ENCODE measurements around the gene DNAJC21. TPM values are rescaled to one million over a fixed set of nuclear protein-coding genes. Genes with fewer than 3 reads are reported as not detected.

DNAJC21 gene
- total and polyA plus RNA-seq, 9 of the 15 experiments (the other 6 are each of a cell fraction or from before 2014, with no cell fraction given): 26.6 to 105 (median 70.7) TPM

DNA sequence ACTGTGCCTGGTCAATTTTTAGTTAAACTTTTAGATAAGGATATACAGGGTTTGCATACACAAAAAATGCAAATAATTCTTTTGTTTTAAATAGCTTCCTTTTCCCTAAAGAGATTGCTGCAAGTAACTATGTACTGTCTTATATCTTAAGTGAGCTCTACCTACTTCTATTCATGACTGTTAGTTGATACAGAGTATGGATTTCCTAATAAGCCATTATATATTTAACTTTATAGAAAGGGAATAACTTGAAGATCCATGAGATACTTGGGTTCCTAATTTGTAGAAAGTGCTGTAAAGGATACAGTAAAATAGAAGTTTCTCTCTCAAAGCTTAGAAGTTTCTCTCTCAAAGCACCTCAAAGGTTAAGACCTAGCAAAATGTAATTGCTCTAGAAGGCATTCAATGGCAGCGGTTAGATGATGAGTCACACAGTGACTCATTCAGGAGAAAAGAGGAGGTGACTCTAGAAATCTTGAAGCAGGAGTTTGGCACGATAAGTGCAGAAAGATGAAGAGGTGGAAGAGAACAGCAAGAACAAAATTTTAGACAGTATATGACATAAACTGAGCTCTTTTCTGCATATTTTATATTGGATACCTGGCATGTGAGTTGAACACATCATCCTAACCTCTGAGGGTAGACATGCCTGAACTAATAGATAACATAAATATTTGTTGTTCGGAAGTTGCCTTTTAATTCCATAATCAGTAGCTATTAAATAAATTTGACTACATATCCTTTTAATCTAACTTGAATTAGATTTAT, 5.5 kb upstream of the DNAJC21 start (continued):
- 0 out of 2 replicates have a peak, but pooled peaks have one; percentile 78 for TF ChIP-seq NBN (IDR thresholded peaks at IDR 0.05; ENCODE audit: low read depth)
- no peak for TF ChIP-seq KLF1 (tag; IDR thresholded peaks at IDR 0.05)
- TF ChIP-seq ZNF41 (CRISPR knock-in tag; conservative IDR thresholded peaks at IDR 0.05): no peak
- no peak for TF ChIP-seq GABPB2 (CRISPR knock-in tag; conservative IDR thresholded peaks at IDR 0.05)
- peak; percentile 73 for TF ChIP-seq NEUROD1 (IDR thresholded peaks at IDR 0.05; ENCODE audit: borderline replicate concordance, low read depth, low read length, partially characterized antibody)
- TF ChIP-seq, protein P1, sequence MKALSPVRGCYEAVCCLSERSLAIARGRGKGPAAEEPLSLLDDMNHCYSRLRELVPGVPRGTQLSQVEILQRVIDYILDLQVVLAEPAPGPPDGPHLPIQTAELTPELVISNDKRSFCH (CRISPR knock-in tag; IDR thresholded peaks at IDR 0.05): no peak
- TF ChIP-seq, protein P1 (tag; IDR thresholded peaks at IDR 0.05): no peak
- TF ChIP-seq TAF9B (IDR thresholded peaks at IDR 0.05; ENCODE audit: partially characterized antibody): peak; percentile 61
- no peak for TF ChIP-seq ZNF212 (CRISPR knock-in tag; IDR thresholded peaks at IDR 0.05)
- 0 out of 2 replicates have a peak, but pooled peaks have one; percentile 10 for TF ChIP-seq TEAD2 (tag; IDR thresholded peaks at IDR 0.05)
- peak; percentile 62 to 91; a peak in 2 of 4 replicates for TF ChIP-seq RCOR1 (IDR thresholded peaks at IDR 0.05; ENCODE audit: borderline replicate concordance in 1 of 2, low read depth in 2 of 2, low read length in 2 of 2)
- TF ChIP-seq, protein P2, sequence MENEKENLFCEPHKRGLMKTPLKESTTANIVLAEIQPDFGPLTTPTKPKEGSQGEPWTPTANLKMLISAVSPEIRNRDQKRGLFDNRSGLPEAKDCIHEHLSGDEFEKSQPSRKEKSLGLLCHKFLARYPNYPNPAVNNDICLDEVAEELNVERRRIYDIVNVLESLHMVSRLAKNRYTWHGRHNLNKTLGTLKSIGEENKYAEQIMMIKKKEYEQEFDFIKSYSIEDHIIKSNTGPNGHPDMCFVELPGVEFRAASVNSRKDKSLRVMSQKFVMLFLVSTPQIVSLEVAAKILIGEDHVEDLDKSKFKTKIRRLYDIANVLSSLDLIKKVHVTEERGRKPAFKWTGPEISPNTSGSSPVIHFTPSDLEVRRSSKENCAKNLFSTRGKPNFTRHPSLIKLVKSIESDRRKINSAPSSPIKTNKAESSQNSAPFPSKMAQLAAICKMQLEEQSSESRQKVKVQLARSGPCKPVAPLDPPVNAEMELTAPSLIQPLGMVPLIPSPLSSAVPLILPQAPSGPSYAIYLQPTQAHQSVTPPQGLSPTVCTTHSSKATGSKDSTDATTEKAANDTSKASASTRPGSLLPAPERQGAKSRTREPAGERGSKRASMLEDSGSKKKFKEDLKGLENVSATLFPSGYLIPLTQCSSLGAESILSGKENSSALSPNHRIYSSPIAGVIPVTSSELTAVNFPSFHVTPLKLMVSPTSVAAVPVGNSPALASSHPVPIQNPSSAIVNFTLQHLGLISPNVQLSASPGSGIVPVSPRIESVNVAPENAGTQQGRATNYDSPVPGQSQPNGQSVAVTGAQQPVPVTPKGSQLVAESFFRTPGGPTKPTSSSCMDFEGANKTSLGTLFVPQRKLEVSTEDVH (IDR thresholded peaks at IDR 0.05; ENCODE audit: low read depth, partially characterized antibody): peak; percentile 21
- TF ChIP-seq MBD2 (IDR thresholded peaks at IDR 0.05; ENCODE audit: borderline replicate concordance, low read depth): peak; percentile 60
- TF ChIP-seq, protein P3, sequence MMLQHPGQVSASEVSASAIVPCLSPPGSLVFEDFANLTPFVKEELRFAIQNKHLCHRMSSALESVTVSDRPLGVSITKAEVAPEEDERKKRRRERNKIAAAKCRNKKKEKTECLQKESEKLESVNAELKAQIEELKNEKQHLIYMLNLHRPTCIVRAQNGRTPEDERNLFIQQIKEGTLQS (IDR thresholded peaks at IDR 0.05): peak; percentile 100
- TF ChIP-seq, protein P3 (CRISPR knock-in tag; conservative IDR thresholded peaks at IDR 0.05): peak; percentile 98
- TF ChIP-seq DACH1 (IDR thresholded peaks at IDR 0.05; ENCODE audit: partially characterized antibody): no peak
- TF ChIP-seq C11orf30 (IDR thresholded peaks at IDR 0.05; ENCODE audit: low read depth): peak; percentile 86
- TF ChIP-seq ZBTB8A (IDR thresholded peaks at IDR 0.05; ENCODE audit: partially characterized antibody): peak; percentile 17
- no peak for TF ChIP-seq ZNF583 (CRISPR knock-in tag; IDR thresholded peaks at IDR 0.05)
- TF ChIP-seq, protein P4, sequence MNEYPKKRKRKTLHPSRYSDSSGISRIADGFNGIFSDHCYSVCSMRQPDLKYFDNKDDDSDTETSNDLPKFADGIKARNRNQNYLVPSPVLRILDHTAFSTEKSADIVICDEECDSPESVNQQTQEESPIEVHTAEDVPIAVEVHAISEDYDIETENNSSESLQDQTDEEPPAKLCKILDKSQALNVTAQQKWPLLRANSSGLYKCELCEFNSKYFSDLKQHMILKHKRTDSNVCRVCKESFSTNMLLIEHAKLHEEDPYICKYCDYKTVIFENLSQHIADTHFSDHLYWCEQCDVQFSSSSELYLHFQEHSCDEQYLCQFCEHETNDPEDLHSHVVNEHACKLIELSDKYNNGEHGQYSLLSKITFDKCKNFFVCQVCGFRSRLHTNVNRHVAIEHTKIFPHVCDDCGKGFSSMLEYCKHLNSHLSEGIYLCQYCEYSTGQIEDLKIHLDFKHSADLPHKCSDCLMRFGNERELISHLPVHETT (CRISPR knock-in tag; conservative IDR thresholded peaks at IDR 0.05 in 1 of 2, IDR thresholded peaks at IDR 0.05 in 1 of 2): 0 out of 4 replicates have a peak, but pooled peaks of 1 of the 2 experiments have one; percentile 43
- peak; percentile 44; the same call in 1 of the 2 replicates for TF ChIP-seq SOX6 (IDR thresholded peaks at IDR 0.05)
- TF ChIP-seq MTA1 (IDR thresholded peaks at IDR 0.05; ENCODE audit: borderline replicate concordance): peak; percentile 65; the same call in 1 of the 2 replicates
- TF ChIP-seq LARP7 (IDR thresholded peaks at IDR 0.05): no peak
- TF ChIP-seq ZNF316 (IDR thresholded peaks at IDR 0.05): peak; percentile 87
